Activated CD4-positive, alpha-beta T cell treated with anti-CD3 and anti-CD28 coated beads for 36 hours (primary cell): Measurements from ENCODE around the gene C1QA. TPM values are rescaled to one million over a fixed set of nuclear protein-coding genes. Genes with fewer than 3 reads are reported as not detected.

ENCODE experiments used
- ATAC-seq: fragments of 200-7000 bp; cut with Tn5 transposase; one replicate; pipeline ENCODE4 v1.10.0; 2021; ENCODE audit warnings: mild to moderate bottlenecking, moderate library complexity
- CTCF ChIA-PET: fragments of 350-600 bp; sonication (Branson Sonifier 250); formaldehyde crosslinking; loops from one replicate; lab custom pipeline; 2021; ENCODE audit warnings: antibody characterized with exemption; lab: Charles Lee
- POLR2A ChIA-PET: fragments of 350-600 bp; sonication (Branson Sonifier 250); formaldehyde crosslinking; loops from one replicate; lab custom pipeline; 2021; ENCODE audit warnings: antibody characterized with exemption, inconsistent platforms; lab: Charles Lee
- DNase-seq: peaks from one replicate; pipeline ENCODE4 v3.0.0-alpha.2; 2020
- H3K27ac Mint-ChIP-seq: one replicate; pipeline ENCODE4 v1.8.0; 2021; ENCODE audit warnings: mixed read lengths
- H3K27me3 Mint-ChIP-seq: one replicate; pipeline ENCODE4 v1.8.0; 2021; ENCODE audit warnings: mixed read lengths
- H3K36me3 Mint-ChIP-seq: one replicate; pipeline ENCODE4 v1.8.0; 2021; ENCODE audit warnings: low read depth, mixed read lengths
- H3K4me1 Mint-ChIP-seq: one replicate; pipeline ENCODE4 v1.8.0; 2021; ENCODE audit warnings: mixed read lengths
- H3K4me3 Mint-ChIP-seq: one replicate; pipeline ENCODE4 v1.8.0; 2021; ENCODE audit warnings: mild to moderate bottlenecking, moderate library complexity, mixed read lengths
- H3K9me3 Mint-ChIP-seq: one replicate; pipeline ENCODE4 v1.8.0; 2021; ENCODE audit warnings: low read depth, mixed read lengths
- intact Hi-C, 2 experiments: fragments of 100-400 bp; cut with DNase I in 1 of 2; cut with micrococcal nuclease in 1 of 2; formaldehyde crosslinking; loops; one replicate each; pipeline versions ENCODE4 v1.14.2 to v1.15.1; 2022 to 2024; cut with DNase I, micrococcal nuclease
- total RNA-seq, 2 experiments: library from RNA; stranded (reverse); gene quantifications; one replicate each; pipeline ENCODE4 v1.2.3, GENCODE V29; 2021

C1QA gene, protein sequence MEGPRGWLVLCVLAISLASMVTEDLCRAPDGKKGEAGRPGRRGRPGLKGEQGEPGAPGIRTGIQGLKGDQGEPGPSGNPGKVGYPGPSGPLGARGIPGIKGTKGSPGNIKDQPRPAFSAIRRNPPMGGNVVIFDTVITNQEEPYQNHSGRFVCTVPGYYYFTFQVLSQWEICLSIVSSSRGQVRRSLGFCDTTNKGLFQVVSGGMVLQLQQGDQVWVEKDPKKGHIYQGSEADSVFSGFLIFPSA
- not detected for total RNA-seq

DNA sequence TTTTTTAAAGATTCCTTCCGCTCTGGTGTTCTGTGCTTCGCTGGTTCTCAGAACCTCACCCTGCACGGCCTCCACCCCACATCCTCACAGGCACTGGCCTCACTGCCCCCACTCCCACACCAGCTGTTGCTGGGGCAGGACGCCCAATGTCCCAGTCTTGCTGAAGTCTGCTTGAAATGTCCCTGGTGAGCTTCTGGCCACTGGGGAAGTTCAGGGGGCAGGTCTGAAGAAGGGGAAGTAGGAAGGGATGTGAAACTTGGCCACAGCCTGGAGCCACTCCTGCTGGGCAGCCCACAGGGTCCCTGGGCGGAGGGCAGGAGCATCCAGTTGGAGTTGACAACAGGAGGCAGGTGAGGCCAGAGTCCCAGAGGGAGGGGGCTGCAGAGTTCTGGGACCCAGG is at the start of gene C1QA:
Gene C1QA, plus strand, starts transcription at position 276 of the 400 bp plus-strand sequence. CDS start 989 bp downstream, outside the sequence.
- Mint-ChIP-seq H3K27ac (no peak within 1 kb of the TSS), H3K4me1 (no peaks in the 10 kb centered on the region), H3K9me3 (no peaks in the 10 kb centered on the region), H3K4me3 (no peak within 1 kb of the TSS), H3K36me3 (no peaks in the 10 kb centered on the region), H3K27me3 (peaks cover 17% of the 10 kb centered on the region)
- no peak for ATAC-seq
- CTCF ChIA-PET, result no interaction called here
- intact Hi-C loops, result no loop called here
- no peak for DNase-seq
- POLR2A ChIA-PET, result no interaction called here

GRCh38 chr1:22587247-22587646 is 49.2 kb upstream of the C1QA start:
- intact Hi-C loops, result no loop called here
- no peak overlapping the region for H3K4me3 Mint-ChIP-seq
- H3K27me3 Mint-ChIP-seq, result peaks cover 5% of the 10 kb centered on the region
- ATAC-seq (no peak), DNase-seq (no peak)
- H3K36me3 Mint-ChIP-seq, result no peaks in the 10 kb centered on the region
- H3K9me3 Mint-ChIP-seq, result no peaks in the 10 kb centered on the region
- no peaks in the 10 kb centered on the region for H3K4me1 Mint-ChIP-seq
- CTCF ChIA-PET, result no interaction called here
- POLR2A ChIA-PET, result no interaction called here
- no peak overlapping the region for H3K27ac Mint-ChIP-seq

DNA sequence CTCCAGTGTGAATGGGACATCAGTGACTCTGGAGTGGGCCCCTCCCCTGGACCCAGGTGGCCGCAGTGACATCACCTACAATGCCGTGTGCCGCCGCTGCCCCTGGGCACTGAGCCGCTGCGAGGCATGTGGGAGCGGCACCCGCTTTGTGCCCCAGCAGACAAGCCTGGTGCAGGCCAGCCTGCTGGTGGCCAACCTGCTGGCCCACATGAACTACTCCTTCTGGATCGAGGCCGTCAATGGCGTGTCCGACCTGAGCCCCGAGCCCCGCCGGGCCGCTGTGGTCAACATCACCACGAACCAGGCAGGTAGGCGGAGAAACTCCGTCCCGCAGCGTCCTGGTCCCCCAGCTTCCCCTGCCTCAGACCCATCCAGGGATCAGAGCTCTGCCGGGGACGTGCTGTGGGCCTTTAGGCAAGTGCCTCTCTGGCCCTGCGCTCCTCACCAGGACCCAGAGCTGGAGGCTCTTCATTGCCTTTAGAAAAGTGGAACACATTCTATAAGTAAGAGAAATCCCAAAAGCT is 47.5 kb upstream of the C1QA start:
- intact Hi-C loops, result no loop called here
- Mint-ChIP-seq H3K27me3 (peaks cover 5% of the 10 kb centered on the region), H3K36me3 (no peaks in the 10 kb centered on the region), H3K9me3 (no peaks in the 10 kb centered on the region), H3K4me1 (no peaks in the 10 kb centered on the region), H3K27ac (no peak overlapping the region), H3K4me3 (no peak overlapping the region)
- CTCF ChIA-PET, result no interaction called here
- DNase-seq (no peak), ATAC-seq (no peak)
- POLR2A ChIA-PET, result no interaction called here

GRCh38 chr1:22591576-22591975 is 44.9 kb upstream of the C1QA start:
- POLR2A ChIA-PET, result no interaction called here
- no peaks in the 10 kb centered on the region for H3K4me1 Mint-ChIP-seq
- intact Hi-C loops, result no loop called here

DNA sequence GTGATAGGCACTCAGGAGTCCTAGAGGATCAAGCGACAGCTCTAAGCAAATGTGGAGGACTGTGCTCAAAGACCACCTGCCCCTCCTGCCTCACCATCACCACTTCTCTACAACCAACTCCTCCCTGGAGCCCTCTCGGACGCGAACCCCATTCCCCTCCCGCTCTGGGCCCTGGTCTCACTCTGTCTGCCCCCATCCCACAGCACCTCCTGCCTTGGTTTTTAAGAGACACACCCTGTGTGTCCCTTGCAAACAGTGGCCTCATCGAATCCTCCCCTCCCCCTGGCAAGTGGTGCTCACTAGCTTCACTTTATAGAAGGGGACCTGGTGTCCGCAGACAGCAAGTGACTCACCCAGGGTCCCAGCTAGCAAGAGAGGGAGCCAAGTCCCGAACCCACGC is 44.4 kb upstream of the C1QA start:
- DNase-seq, result no peak
- H3K9me3 Mint-ChIP-seq, result no peaks in the 10 kb centered on the region
- intact Hi-C loops, result no loop called here
- ATAC-seq, result no peak
- no peak overlapping the region for H3K4me3 Mint-ChIP-seq
- no peaks in the 10 kb centered on the region for H3K36me3 Mint-ChIP-seq
- ChIA-PET POLR2A (no interaction called here), CTCF (interaction anchor here (0.6 kb wide), 1 partner anchor 14 kb away, joined by 3 read pairs; no protein-coding TSS in a partner anchor)
- no peak overlapping the region for H3K27ac Mint-ChIP-seq
- H3K4me1 Mint-ChIP-seq, result no peaks in the 10 kb centered on the region
- H3K27me3 Mint-ChIP-seq, result peaks cover 7% of the 10 kb centered on the region

More at GRCh38 chr1:22591576-22591975, 44.9 kb upstream of the C1QA start:
- no peaks in the 10 kb centered on the region for H3K9me3 Mint-ChIP-seq
- no peak overlapping the region for H3K4me3 Mint-ChIP-seq
- H3K27me3 Mint-ChIP-seq, result peaks cover 7% of the 10 kb centered on the region
- H3K36me3 Mint-ChIP-seq, result no peaks in the 10 kb centered on the region
- no peak for DNase-seq
- CTCF ChIA-PET, result interaction anchor here (0.6 kb wide), 1 partner anchor 14 kb away, joined by 3 read pairs; no protein-coding TSS in a partner anchor
- no peak overlapping the region for H3K27ac Mint-ChIP-seq
- no peak for ATAC-seq

DNA sequence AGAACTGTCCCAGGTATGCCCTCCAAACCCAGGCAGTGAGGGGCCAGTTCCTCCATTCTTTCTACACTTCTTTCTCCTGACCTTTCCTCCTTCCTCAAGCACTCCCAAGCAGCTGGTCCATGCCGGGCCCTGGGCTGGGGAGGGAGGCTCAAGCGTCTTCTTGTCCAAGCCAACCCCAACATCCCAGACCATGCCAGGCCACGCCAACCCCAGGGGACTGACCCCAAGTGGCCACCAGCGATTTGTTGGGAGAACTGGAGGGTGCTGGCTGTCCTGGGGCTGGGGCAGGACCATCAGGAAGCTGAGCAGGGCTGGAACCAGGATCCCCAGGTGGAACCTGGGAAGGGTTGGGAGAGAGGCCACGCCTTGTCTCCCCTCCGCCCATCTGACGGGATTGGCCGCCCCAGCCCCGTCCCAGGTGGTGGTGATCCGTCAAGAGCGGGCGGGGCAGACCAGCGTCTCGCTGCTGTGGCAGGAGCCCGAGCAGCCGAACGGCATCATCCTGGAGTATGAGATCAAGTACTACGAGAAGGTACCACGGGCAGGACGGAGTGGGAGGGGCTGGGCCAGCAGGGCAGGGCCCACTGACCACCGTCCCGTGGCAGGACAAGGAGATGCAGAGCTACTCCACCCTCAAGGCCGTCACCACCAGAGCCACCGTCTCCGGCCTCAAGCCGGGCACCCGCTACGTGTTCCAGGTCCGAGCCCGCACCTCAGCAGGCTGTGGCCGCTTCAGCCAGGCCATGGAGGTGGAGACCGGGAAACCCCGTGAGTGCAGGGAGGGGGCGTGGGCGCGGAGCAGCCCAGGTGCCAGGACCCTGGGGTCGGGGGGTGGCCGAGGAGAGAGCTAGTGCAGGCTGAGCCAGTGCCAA is 43.3 kb upstream of the C1QA start:
- POLR2A ChIA-PET, result no interaction called here

DNA sequence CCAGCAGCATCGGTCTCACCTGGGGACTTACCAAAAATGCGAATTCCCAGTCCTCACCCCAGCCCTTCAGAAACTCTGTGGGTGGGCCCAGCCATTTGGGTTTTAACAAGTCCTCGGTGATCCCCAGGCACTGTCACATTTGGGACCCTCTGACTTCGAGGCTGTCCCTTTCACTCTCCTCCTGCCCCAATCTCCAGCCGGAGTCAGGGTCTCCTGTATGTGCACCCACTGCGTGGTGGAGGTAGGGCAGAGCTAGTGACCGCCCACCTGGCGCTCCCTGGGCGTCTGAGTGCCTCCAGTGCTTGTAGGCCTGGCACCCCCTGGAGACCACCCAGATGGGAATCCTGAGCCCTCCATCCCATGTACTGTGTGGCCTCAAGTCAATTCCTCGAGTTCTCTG is 42.0 kb upstream of the C1QA start:
- no peak for DNase-seq
- no peak overlapping the region for H3K4me3 Mint-ChIP-seq
- H3K27ac Mint-ChIP-seq, result no peak overlapping the region
- no peak for ATAC-seq
- no peaks in the 10 kb centered on the region for H3K4me1 Mint-ChIP-seq
- intact Hi-C loops, result no loop called here
- ChIA-PET POLR2A (no interaction called here), CTCF (no interaction called here)
- no peaks in the 10 kb centered on the region for H3K9me3 Mint-ChIP-seq
- no peaks in the 10 kb centered on the region for H3K36me3 Mint-ChIP-seq
- H3K27me3 Mint-ChIP-seq, result peaks cover 7% of the 10 kb centered on the region

More for the DNA sequence above, 43.3 kb upstream of the C1QA start:
- CTCF ChIA-PET, result interaction anchor here (0.7 kb wide), 1 partner anchor 679 kb away, joined by 3 read pairs; no protein-coding TSS in a partner anchor
- Mint-ChIP-seq H3K27ac (no peak overlapping the region), H3K36me3 (no peaks in the 10 kb centered on the region), H3K4me1 (no peaks in the 10 kb centered on the region), H3K4me3 (no peak overlapping the region), H3K9me3 (no peaks in the 10 kb centered on the region), H3K27me3 (peaks cover 7% of the 10 kb centered on the region)
- no peak for ATAC-seq
- intact Hi-C loops, result no loop called here
- no peak for DNase-seq

DNA sequence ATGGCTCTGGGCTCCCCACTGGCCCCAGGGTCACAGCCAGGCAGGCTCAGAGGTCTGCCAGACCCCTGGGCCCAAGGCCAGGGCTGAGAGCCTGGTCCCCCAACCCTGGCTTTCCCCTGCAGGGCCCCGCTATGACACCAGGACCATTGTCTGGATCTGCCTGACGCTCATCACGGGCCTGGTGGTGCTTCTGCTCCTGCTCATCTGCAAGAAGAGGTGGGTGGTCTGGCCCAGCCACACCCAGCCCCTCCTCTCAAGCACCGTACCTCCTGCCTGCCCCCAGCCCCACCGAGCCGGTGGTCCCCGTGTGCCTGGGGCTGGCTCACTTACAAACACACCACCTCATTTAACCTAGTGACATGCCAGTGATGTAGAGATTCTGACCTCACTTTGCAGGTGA is 41.3 kb upstream of the C1QA start:
- CTCF ChIA-PET, result no interaction called here
- intact Hi-C loops, result no loop called here
- no peaks in the 10 kb centered on the region for H3K4me1 Mint-ChIP-seq
- no peak for ATAC-seq
- no peak overlapping the region for H3K4me3 Mint-ChIP-seq
- DNase-seq, result no peak
- POLR2A ChIA-PET, result no interaction called here
- no peaks in the 10 kb centered on the region for H3K36me3 Mint-ChIP-seq
- no peak overlapping the region for H3K27ac Mint-ChIP-seq
- H3K9me3 Mint-ChIP-seq, result no peaks in the 10 kb centered on the region
- peaks cover 7% of the 10 kb centered on the region for H3K27me3 Mint-ChIP-seq

GRCh38 chr1:22597301-22597965 is 39.0 kb upstream of the C1QA start:
- intact Hi-C loops, result no loop called here
- Mint-ChIP-seq H3K4me3 (no peak overlapping the region), H3K4me1 (no peaks in the 10 kb centered on the region), H3K27me3 (peaks cover 4% of the 10 kb centered on the region), H3K36me3 (no peaks in the 10 kb centered on the region), H3K9me3 (no peaks in the 10 kb centered on the region), H3K27ac (no peak overlapping the region)
- DNase-seq (no peak), ATAC-seq (no peak)
- ChIA-PET POLR2A (no interaction called here), CTCF (no interaction called here)

DNA sequence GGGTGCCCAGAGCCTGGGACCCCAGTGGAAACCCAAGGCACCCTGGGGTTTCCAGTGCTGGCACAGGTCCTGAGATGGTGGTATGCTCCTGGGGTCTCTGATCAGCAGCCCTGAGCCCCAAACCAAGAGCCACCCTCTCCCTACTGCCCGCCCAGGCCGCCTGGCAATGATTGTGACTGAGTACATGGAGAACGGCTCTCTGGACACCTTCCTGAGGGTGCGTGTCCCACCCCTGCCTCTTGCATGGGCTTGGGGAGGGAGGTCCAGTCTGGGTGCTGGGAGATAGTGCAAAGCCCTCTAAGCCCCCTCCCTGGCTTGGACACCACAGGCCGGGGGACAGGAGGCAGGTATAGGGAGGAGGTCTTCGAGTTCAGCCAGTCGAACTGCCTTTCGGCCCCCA is 38.4 kb upstream of the C1QA start:
- H3K9me3 Mint-ChIP-seq, result no peaks in the 10 kb centered on the region
- no peak for ATAC-seq
- ChIA-PET CTCF (no interaction called here), POLR2A (no interaction called here)
- no peak for DNase-seq
- H3K36me3 Mint-ChIP-seq, result no peaks in the 10 kb centered on the region
- no peaks in the 10 kb centered on the region for H3K4me1 Mint-ChIP-seq
- intact Hi-C loops, result no loop called here
- H3K4me3 Mint-ChIP-seq, result no peak overlapping the region
- peaks cover 4% of the 10 kb centered on the region for H3K27me3 Mint-ChIP-seq
- no peak overlapping the region for H3K27ac Mint-ChIP-seq

GRCh38 chr1:22598736-22599135 is 37.7 kb upstream of the C1QA start:
- no peak overlapping the region for H3K27ac Mint-ChIP-seq
- H3K4me3 Mint-ChIP-seq, result no peak overlapping the region
- no peaks in the 10 kb centered on the region for H3K4me1 Mint-ChIP-seq
- H3K36me3 Mint-ChIP-seq, result no peaks in the 10 kb centered on the region
- POLR2A ChIA-PET, result no interaction called here
- no peak for DNase-seq
- peaks cover 7% of the 10 kb centered on the region for H3K27me3 Mint-ChIP-seq
- ATAC-seq, result no peak
- CTCF ChIA-PET, result no interaction called here
- intact Hi-C loops, result no loop called here
- H3K9me3 Mint-ChIP-seq, result no peaks in the 10 kb centered on the region
